Measurements from ENCODE around the gene IL17RB. TPM values are rescaled to one million over a fixed set of nuclear protein-coding genes. Genes with fewer than 3 reads are reported as not detected.

Gene IL17RB
- polyA plus RNA-seq, 4 donors: 12.0 to 18.3 (median 15.2) TPM

DNA sequence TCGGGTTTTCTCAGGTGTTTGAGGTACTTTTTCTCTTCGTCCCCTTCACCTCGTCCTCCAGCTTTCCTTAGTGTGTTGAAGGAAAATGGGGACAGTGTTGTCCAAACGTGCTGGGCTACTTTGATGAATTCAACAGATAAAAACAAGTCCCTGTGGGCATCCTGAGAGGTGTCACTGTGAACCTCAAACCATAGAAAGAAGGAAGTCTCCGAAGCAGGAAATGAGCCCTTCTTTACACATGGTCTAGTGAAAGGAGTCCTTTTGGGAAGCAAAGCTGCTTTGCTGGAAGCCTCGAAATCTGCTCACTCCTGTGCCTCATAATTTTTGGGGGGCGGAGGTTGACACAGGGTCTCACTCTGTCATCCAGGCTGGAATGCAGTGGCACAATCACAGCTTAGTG is 10.6 kb downstream of the IL17RB start:
- no peak for DNase-seq (ENCODE audit: low read depth in 4 of 4, low spot score in 2 of 4)

DNA sequence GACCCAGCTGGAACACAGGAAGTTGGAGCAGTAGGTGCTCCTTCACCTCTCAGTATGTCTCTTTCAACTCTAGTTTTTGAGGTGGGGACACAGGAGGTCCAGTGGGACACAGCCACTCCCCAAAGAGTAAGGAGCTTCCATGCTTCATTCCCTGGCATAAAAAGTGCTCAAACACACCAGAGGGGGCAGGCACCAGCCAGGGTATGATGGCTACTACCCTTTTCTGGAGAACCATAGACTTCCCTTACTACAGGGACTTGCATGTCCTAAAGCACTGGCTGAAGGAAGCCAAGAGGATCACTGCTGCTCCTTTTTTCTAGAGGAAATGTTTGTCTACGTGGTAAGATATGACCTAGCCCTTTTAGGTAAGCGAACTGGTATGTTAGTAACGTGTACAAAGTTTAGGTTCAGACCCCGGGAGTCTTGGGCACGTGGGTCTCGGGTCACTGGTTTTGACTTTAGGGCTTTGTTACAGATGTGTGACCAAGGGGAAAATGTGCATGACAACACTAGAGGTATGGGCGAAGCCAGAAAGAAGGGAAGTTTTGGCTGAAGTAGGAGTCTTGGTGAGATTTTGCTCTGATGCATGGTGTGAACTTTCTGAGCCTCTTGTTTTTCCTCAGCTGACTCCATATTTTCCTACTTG is 11.9 kb downstream of the IL17RB start:
- no peak for DNase-seq (ENCODE audit: low read depth in 4 of 4, low spot score in 2 of 4)

DNA sequence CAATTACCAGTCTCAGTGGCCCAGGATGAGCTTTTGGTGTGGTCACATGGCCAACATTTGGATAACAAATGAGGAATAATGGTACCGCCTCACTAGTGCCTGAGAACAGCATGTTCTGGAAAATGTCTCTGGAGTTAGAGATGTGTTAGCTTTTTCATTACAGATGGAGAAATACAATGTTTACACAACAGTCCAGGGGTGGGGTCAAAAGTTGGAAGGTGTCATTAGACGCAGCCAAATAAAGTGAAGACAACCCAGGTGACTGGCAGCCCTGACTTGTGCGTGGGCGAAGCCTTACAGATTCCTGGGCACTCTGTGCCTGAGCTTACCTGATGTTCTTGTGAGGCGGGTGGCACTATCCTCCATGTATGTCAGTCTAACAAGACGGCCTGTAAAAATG is 12.8 kb downstream of the IL17RB start:
- DNase-seq (ENCODE audit: low read depth in 4 of 4, low spot score in 2 of 4): no peak

DNA sequence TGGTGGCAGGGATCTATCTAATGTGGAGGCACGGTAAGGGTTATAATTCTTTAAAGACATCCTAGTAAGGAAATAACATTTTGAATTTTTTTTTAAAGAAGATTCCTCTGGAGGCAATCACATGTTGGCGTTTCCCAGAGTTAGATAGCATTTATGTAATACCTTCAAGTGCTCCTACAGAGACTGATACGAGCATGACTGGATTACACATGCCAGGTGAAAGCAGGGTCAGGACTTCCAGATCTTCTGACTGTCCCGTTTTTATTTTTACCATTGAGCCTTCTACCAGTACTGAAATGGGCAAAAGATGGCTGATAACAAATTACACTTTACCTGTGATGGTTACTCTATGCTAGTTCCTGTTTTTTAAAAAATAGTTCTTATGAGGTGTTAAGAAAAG is 13.8 kb downstream of the IL17RB start:
- DNase-seq (ENCODE audit: low read depth in 4 of 4, low spot score in 2 of 4): no peak

DNA sequence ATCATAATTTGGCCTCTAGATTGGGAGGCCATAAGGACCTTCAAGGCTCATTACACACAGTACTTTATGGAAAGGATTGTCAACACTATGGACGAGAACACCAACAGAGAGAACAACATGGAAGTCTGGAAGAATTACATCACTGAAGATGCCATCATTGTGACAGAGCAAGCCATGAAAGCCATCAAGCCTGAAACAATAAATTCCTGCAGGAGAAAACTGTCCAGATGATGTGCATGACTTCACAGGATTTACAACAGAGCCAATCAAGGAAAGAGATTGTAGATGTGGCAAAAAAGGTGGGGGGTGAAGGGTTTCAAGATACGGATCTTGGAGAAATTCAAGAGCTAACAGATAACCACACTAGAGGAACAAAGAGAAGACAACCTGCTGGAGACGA is 15.9 kb downstream of the IL17RB start:
- no peak for DNase-seq (ENCODE audit: low read depth in 4 of 4, low spot score in 2 of 4)

DNA sequence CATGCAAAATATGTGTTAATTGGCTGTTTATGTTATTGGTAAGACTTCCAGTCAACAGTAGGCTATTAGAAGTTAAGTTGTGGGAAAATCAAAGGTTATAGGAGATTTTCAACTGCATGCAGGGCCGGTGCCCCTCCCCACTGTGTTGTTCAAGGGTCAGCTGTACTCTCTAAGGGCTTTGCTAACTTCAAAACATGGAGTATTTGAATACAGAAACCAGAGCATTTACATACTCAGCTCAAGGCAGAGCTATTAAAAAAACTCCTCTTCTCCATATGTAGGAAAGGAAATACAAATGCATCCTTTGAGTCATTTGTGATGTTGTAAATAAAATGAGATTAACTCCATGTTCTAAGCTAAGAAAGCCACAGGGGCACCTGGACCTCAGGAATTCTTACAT is 16.8 kb downstream of the IL17RB start:
- no peak for DNase-seq (ENCODE audit: low read depth in 4 of 4, low spot score in 2 of 4)

DNA sequence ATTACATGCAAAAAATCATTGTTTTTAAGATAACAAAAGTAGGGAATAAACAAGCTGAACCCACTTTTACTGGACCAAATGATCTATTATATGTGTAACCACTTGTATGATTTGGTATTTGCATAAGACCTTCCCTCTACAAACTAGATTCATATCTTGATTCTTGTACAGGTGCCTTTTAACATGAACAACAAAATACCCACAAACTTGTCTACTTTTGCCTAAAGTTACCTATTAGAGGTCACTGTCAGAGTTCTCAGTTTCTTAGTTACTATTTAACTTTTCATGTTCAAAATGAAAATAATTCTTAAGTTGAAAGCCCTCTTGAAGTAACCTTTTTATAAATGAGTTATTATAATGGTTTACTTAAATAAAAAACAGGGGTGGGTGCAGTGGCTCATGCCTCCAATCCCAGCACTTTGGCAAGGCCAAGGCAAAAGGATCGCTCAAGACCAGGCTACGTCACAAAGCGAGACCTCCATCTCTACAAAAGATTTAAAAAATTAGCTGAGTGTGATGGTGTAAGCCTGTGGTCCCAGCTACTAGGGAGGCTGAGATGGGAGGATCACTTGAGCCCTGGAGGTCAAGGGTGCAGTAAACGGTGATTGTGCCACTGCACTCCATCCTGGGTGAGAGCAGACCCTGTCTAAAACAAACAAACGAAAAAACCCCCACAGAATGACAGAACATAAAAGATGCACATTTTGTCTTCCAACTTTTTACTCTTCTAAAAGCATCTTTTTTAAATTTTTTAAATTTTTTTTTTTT is 19.5 kb downstream of the IL17RB start:
- no peak for DNase-seq (ENCODE audit: low read depth in 4 of 4, low spot score in 2 of 4)

DNA sequence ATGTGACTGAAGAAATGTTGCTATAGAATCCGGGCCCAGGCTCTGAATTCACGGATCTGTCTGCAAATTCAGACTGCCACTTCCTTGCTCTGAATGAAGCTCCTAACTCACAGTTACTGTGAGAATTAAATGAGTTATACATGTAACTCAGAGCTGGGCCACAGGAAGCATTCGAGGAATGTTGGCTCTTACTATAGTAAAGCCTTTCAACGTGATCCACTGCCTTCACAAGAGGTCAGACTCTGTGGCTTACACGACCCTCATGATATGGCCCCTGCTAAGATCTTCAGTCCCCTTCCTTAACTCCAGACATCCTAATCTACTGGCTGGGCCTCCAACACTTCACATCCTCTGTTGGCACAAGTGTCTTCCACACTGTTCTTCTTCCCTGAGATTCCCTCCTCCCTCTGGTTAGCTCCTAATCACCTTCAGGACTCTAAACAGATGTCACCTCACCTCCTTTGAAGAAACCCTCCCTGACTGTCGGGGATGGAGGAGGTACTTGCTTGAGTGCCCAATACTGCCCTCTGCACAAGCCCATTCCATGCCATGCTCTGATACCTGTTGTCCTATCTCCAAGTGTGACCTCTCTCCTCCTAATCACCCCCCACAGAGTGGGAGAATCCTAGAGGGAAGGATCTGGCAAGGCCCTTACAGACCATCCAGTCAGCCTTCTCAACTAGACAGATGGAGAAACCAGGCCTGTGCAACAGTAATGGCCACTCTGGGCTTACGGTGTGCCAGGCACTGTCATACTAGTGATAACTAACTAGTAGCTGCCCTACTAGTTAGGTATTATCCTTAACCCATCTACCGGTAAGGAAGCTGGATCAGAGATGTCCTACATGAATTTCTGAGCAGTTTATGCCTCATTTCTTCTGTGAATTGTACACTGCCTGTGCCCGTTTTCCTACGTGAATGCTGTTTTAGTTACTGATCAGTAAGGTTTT is 34.3 kb downstream of the IL17RB start:
- DNase-seq (ENCODE audit: low read depth in 4 of 4, low spot score in 2 of 4): no peak

DNA sequence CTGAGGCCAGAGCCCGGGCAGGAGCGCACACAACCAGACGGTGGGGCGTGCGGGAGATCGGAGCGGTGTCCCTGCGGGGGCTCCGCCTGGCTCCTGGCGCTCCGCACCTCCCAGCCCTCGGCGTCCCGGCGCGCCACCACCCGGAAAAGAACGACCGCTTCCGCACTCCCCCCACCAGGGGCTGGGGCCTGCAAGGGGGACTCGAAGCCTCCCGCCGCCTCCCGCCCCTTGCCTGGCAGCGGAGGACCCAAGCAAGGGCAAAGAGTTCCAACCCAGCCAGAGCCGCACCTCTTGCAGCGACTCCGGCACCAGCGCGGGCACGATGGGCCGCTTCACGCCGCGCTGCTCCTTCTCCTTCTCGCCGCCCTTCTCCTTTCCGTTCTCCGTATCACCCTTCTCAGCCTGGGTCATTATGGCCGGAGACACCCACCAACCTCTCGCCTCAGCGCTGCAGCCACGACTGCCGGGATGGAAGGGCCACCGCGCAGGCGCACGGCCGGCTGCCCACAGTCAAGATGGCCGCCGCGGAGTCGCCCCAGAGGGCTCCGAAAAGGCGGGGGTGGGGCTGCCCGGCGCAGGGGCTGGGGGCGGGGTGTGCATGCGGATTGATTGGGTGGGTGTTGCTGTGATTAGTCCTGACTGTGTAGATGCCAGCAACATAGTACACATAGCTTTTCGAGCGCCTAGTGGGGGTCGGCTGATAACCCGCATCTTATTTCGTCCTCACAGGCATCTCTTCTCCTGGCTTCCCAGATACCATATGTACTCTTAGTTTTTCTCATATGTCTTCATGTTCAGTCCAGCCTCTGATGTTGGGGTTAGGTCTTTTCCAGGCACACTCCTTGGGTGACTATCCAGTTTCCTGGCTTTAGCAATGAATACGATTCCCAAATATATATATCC is 35.6 kb downstream of the IL17RB start, which contains the start of gene ACTR8:
Gene ACTR8 (minus strand): TSS at position 462 of the 903 bp plus-strand sequence. CDS start 51 bp downstream, at position 411.
- peak in 3 of 4 donors; percentile 73 to 87 (median 77) for DNase-seq (ENCODE audit: low read depth in 4 of 4, low spot score in 2 of 4)

DNA sequence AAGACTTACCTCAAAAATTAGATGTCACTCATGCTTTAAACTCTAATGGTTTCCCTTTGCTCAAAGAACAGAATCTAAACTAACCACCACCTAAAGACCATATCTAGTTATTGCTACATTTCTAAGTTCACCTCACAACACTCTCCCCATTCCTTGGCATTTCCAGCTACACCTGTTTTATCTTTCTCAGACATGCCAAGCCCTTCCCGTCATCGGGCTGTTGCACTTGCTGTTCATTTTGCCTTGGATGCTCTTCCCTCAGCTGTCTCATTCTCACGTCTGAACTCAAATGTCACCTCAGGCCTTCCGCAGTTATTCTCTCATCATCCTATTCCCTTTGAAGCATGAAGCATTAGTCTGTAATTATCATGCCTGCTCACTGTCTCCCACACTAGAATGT is 36.6 kb downstream of the IL17RB start:
- DNase-seq (ENCODE audit: low read depth in 4 of 4, low spot score in 2 of 4): no peak

DNA sequence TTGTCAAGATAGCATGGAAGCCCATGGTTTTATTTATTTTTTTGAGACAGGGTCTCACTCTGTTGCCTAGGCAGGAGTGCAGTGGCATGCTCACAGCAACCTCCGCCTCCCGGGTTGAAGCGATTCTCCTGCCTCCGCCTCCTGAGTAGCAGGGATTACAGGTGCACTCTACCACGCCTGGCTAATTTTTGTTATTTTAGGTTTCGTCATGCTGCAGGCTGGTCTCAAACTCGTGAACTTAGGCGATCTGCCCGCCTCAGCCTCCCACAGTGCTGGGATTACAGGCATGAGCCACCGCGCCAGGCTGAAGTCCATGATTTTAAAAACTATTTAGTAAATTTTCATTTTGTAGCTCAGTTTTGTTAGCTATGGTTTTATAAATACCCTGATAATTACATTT is 38.3 kb downstream of the IL17RB start:
- DNase-seq (ENCODE audit: low read depth in 4 of 4, low spot score in 2 of 4): no peak

DNA sequence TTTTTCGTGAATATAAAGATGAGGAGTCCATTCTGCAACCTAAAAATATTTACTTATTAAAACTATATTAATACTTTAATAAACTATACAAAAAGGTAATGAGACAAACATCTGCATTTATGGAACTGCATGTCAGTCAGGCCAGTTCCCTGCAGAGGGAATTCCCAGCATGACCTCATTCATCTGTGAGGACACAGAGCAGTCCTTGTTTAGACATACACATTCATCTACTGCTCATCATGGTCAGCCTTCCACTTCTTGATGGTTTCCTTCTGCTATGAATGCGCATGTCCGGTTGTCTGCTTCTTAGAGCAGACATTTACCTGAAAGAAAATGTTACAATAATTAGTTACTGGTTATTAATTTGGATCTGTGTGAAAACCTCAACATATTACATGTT is 38.9 kb downstream of the IL17RB start:
- DNase-seq (ENCODE audit: low read depth in 4 of 4, low spot score in 2 of 4): no peak

DNA sequence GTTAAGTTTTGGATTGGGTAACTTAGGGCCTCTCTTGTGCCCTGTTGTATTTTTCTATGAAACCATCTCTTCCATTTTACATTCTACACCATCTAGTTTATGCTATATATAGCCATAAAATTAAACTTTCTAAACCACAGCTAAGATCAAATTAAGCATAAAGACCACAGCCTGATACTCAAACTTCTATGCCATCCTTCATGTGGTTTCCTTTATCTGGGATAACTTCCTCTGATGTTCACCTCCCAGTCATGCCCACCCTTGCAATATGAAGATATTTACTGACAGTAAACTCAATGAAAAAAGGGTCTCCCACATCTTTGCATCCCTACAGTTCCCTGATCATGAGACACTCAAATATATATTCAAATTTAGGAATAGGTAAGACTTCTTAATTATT is 41.1 kb downstream of the IL17RB start:
- DNase-seq (ENCODE audit: low read depth in 4 of 4, low spot score in 2 of 4): no peak

DNA sequence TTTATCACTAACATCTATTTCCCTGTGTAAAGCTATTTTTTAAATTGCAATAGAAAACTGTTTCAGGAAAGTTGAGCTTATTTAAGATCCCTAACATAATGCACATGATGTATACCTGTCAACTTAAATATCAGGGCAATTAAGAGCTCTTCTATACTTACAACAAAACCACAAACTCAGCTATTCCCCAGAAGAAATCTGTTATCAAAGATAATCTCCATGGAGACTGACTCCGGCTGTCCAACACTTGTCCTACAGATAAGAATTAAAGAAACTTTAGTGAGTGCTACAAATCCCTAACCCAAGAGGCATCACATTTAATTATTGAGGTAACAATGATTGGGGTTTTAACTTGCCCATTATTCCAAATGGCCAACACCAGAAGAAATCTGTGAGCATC is 41.9 kb downstream of the IL17RB start:
- DNase-seq (ENCODE audit: low read depth in 4 of 4, low spot score in 2 of 4): no peak

DNA sequence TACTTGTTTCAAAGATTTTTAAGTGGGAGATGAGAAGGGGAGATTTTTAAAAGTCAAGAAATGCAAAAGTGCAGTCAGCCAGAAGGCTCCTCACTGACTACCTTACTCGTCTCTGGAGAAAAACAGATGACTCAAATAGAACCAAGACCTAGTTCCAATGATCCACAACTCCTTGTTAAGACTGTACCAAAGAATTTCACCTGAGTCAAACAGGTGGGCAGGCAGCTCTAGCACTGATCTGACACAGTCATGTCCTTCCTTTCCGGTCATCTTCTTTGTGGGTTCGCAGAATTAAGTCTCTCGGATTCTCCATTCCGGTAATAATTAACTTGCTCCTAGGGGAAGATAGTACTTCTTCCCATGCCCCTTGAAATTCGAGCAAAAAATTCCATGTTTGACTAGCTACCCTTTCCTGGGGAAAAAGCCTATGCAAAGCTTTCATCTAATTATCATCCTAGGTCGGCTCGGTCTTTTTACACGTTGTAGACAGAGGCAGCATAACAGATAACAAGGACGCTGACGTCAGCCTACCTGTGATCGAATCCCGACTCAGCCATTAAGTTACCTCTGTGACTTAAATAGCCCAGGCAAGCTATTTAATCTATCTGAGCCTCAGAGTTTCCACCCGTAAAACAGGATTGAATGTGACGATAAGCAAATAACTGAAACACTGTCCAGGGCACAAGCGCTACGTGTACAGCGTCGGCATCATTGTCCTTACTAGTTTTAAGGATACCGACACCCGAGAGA is 44.5 kb downstream of the IL17RB start:
- DNase-seq (ENCODE audit: low read depth in 4 of 4, low spot score in 2 of 4): no peak

DNA sequence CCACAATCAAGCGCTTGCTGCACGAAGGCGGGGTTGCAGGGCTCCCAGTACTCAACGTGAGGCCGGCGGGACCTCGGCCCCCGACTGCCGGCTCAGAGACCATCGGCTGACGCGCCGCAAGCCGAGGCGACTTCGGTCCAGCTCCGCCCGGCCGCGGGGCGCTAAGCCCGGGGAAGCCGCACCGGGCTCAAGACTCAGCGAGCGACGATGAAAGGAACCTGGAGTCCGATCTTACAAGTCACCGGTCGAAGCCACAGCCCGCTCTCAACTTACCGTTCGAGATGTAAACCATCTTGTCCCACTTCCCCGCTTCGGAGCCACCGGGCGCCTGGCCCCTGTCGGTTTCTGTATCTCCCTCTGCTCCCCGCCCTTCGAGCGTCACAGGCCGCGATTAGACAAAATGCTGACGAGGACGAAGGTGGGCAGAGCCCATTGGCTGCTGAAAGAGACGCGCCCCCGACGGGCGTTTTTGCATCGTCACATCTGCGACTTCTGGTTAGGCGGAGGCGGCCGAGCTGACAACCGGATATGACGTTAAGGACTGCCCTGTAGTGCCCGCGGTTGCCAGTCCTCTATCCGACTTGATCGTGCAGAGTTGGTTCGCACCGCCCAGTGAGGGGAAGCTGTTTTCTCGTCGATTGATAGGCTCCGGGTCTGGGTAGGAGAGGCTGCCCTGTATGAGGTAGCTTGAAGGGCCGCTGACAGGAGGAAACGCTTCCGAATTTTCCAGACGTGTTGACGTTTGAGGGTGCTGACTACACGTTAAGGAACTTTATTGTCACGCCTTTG is 45.3 kb downstream of the IL17RB start, which contains the start of gene SELENOK:
Gene SELENOK (minus strand): TSS at position 363 of the 789 bp plus-strand sequence.
- peak; percentile 96 to 98 (median 96) for DNase-seq (ENCODE audit: low read depth in 4 of 4, low spot score in 2 of 4)

DNA sequence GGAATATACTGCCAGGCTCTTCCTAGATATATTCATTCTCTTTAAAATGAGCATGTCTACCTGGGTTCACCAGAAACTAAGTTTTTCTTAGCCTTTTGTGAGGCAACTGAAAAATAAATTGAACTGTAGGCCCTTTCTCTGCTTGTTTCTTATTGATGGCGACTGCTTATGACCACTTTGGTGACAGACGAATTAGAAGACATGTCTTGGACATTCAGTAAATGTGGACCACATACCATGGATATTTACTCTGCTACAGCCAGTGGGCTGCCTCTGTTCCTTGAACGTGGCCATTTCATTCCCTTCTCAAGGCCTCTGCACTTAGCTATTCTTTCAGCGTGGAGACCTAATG is 45.9 kb downstream of the IL17RB start:
- no peak for DNase-seq (ENCODE audit: low read depth in 4 of 4, low spot score in 2 of 4)

DNA sequence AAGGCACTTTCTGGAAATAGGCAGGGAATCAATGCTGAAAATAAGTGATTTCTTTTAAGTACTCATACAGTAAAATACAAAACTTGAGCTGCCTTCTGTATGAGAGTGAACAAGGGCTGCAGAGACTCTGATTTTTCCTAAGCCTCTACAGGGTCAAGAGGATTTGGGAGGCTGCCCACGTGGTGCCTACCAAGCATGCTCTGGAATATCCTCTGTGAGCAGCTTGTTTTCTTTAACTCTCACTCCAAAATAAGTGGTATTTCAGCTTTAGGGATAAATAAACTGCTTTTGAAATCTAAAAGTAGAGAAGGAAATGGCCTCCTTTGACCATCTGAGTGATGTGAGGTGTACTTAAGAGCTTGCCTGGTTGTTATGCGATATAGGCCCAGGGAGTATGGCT is 53.4 kb downstream of the IL17RB start:
- DNase-seq (ENCODE audit: low read depth in 4 of 4, low spot score in 2 of 4): no peak

Measured in left renal cortex interstitium (tissue), 4 donors.